ENCODE measurements around the gene HECW1.
A peak's percentile ranks its signal among the peaks of the same experiment; 100 is the strongest.

The HECW1 gene

DNA sequence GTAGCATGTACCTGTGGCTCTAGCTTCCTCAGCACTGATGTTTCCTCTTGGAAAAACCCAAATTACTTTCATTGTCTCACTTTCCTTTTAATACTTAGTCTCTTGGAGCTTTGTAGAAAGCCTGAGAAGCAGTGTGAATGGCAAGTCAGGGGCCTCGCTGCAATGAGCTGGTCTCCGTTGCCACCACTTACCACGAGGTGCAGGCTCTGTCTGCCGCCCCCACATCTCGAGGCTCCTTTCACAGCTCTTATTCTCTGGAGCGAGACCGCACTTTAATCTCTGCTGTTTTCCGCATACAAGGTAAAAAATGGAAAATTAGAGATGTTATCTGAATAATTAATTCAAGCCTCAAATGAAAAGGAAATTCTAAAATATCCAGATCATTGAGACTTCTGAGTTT, 186.2 kb downstream of the HECW1 start:
- ChIA-PET POLR2A (no interaction called here), CTCF (interaction anchor here (1.1 to 1.3 kb wide), 2 partner anchors 9 to 402 kb away, joined by 3 read pairs; no protein-coding TSS in a partner anchor)
- no peak overlapping the region for H3K27ac ChIP-seq (ENCODE audit: insufficient read depth in 1 of 2, low read depth in 1 of 2, low read length in 2 of 2, poor library complexity in 1 of 2, severe bottlenecking in 2 of 2)
- H3K27me3 ChIP-seq (replicated peaks in 2 of 5; ENCODE audit: control insufficient read depth in 4 of 5, insufficient read depth in 5 of 5, low read length in 4 of 5): peaks cover 0 to 19% (median 9%) of the 10 kb centered on the region in 5 experiments
- H3K4me3 ChIP-seq (ENCODE audit: control insufficient read depth in 1 of 7, extremely low read depth in 1 of 7, insufficient read depth in 4 of 7, low read depth in 2 of 7, low read length in 6 of 7): no peak overlapping the region
- no CpG with 5 or more reads among the region's 8 CpGs for WGBS (ENCODE audit: insufficient coverage)
- DNase-seq: no peak
- H3K36me3 ChIP-seq (ENCODE audit: control insufficient read depth in 4 of 4, insufficient read depth in 4 of 4, low read length in 3 of 4): no peaks in the 10 kb centered on the region
- no peaks in the 10 kb centered on the region for H3K9me3 ChIP-seq (ENCODE audit: control extremely low read depth in 1 of 5, control insufficient read depth in 4 of 5, insufficient read depth in 2 of 5, low read depth in 1 of 5, low read length in 4 of 5)
- H3K4me1 ChIP-seq (ENCODE audit: control extremely low read depth in 1 of 4, control insufficient read depth in 4 of 4, insufficient read depth in 4 of 4, low read length in 3 of 4): peaks cover 0 to 18% (median under 1%) of the 10 kb centered on the region in 4 experiments

DNA sequence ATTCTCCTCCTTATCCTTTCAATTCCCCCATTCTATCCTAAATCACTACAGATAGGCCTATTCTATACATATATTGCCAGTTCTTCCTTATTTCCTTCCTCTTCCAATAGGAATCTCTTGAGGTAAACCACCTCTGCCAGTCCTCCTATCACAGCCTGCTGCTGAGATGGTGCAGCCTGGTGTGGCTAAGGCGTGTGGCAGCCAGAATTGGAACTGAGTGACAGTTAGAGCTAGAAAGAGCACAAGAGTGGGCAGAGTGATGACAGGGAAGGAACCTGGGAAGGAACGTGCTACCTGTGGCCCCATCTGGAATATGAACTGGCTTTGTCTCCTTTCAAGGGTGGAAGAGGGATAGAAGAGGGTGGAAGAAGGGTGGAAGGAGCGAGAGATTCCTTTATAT, 187.7 kb downstream of the HECW1 start:
- Histone ChIP-seq H3K27me3 (replicated peaks in 2 of 5; ENCODE audit: control insufficient read depth in 4 of 5, insufficient read depth in 5 of 5, low read length in 4 of 5) (peaks cover 0 to 16% (median 3%) of the 10 kb centered on the region in 5 experiments), H3K4me3 (ENCODE audit: control insufficient read depth in 1 of 7, extremely low read depth in 1 of 7, insufficient read depth in 4 of 7, low read depth in 2 of 7, low read length in 6 of 7) (no peak overlapping the region), H3K27ac (ENCODE audit: insufficient read depth in 1 of 2, low read depth in 1 of 2, low read length in 2 of 2, poor library complexity in 1 of 2, severe bottlenecking in 2 of 2) (no peak overlapping the region), H3K4me1 (ENCODE audit: control extremely low read depth in 1 of 4, control insufficient read depth in 4 of 4, insufficient read depth in 4 of 4, low read length in 3 of 4) (peaks cover 0 to 21% (median 1%) of the 10 kb centered on the region in 4 experiments), H3K36me3 (ENCODE audit: control insufficient read depth in 4 of 4, insufficient read depth in 4 of 4, low read length in 3 of 4) (no peaks in the 10 kb centered on the region), H3K9me3 (ENCODE audit: control extremely low read depth in 1 of 5, control insufficient read depth in 4 of 5, insufficient read depth in 2 of 5, low read depth in 1 of 5, low read length in 4 of 5) (no peaks in the 10 kb centered on the region)
- CTCF ChIA-PET: interaction anchor here (1.3 kb wide), 1 partner anchor 400 kb away, joined by 3 read pairs; no protein-coding TSS in a partner anchor
- POLR2A ChIA-PET: no interaction called here
- WGBS (ENCODE audit: insufficient coverage): 96% methylated on average over 2 of the region's 3 CpGs
- no peak for DNase-seq

DNA sequence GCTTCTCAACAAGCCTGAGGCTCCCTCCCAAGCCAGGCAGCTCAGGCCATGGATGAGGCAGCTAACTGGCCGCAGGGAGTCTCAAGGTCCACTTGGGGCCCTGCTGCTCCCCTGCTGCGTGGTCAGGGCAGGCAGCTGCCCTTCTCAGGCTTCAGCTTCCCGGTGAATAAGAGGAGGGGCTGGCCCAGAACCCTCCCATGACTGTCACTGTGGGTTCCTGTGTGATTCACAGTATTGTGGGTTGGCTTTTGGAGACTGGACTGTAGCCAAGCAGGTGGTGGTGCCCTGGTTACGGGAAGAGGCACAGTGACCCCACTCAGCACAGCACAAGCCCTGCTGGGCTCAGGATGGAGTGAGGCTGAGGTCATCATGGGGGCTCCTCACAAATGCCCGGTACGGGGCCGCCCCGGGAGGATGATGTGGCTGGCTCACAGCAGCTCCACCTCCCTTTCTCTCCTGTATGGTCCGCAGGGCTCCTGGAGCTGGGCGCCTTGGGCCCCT, 189.8 kb downstream of the HECW1 start:
- Histone ChIP-seq H3K27ac (ENCODE audit: insufficient read depth in 1 of 2, low read depth in 1 of 2, low read length in 2 of 2, poor library complexity in 1 of 2, severe bottlenecking in 2 of 2) (no peak overlapping the region), H3K36me3 (ENCODE audit: control insufficient read depth in 4 of 4, insufficient read depth in 4 of 4, low read length in 3 of 4) (no peaks in the 10 kb centered on the region), H3K4me1 (ENCODE audit: control extremely low read depth in 1 of 4, control insufficient read depth in 4 of 4, insufficient read depth in 4 of 4, low read length in 3 of 4) (peaks cover 0 to 21% (median 1%) of the 10 kb centered on the region in 4 experiments), H3K4me3 (ENCODE audit: control insufficient read depth in 1 of 7, extremely low read depth in 1 of 7, insufficient read depth in 4 of 7, low read depth in 2 of 7, low read length in 6 of 7) (no peak overlapping the region), H3K27me3 (replicated peaks in 2 of 5; ENCODE audit: control insufficient read depth in 4 of 5, insufficient read depth in 5 of 5, low read length in 4 of 5) (peaks cover 0 to 13% (median 3%) of the 10 kb centered on the region in 5 experiments), H3K9me3 (ENCODE audit: control extremely low read depth in 1 of 5, control insufficient read depth in 4 of 5, insufficient read depth in 2 of 5, low read depth in 1 of 5, low read length in 4 of 5) (no peaks in the 10 kb centered on the region)
- ChIA-PET CTCF (no interaction called here), POLR2A (no interaction called here)
- 44% methylated on average over 5 of the region's 10 CpGs for WGBS (ENCODE audit: insufficient coverage)
- peak; percentile 38 to 80 (median 79) for DNase-seq

DNA sequence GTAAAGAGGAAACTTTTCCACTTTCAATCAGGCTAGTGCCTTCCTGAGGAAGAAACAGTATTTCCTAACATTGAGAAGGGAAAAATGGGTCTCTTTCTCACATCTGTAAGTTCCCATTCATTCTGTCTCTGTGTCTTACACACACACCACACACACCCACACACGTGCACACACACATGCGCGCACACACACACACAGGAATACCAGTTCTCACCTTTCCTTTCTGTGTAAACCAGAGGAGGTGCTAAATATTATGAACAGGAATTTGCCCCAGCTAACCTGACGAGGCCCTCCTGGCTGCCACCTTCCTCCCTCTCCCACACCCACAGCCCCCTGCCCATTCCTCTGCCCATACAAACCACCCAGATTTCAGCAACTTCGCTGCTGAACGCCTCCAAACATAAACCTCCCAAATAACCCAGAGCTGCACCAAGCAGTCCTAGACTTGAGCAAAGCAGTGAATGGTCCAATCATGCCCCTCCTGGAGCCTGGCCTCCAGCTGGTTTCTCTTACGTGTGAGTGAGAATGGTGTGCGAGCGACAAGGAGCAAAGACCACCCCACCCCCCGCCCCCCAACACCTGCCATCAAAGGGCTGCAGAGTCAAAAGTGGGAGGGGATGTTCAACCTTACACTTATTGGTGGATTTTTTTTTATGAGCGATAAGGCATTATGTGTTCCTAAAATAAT, 190.5 kb downstream of the HECW1 start:
- H3K36me3 ChIP-seq (ENCODE audit: control insufficient read depth in 4 of 4, insufficient read depth in 4 of 4, low read length in 3 of 4): no peaks in the 10 kb centered on the region
- POLR2A ChIA-PET: no interaction called here
- 81% methylated on average over 6 of the region's 11 CpGs for WGBS (ENCODE audit: insufficient coverage)
- H3K9me3 ChIP-seq (ENCODE audit: control extremely low read depth in 1 of 5, control insufficient read depth in 4 of 5, insufficient read depth in 2 of 5, low read depth in 1 of 5, low read length in 4 of 5): no peaks in the 10 kb centered on the region
- no peak overlapping the region for H3K4me3 ChIP-seq (ENCODE audit: control insufficient read depth in 1 of 7, extremely low read depth in 1 of 7, insufficient read depth in 4 of 7, low read depth in 2 of 7, low read length in 6 of 7)
- peaks cover 0 to 21% (median 1%) of the 10 kb centered on the region in 4 experiments for H3K4me1 ChIP-seq (ENCODE audit: control extremely low read depth in 1 of 4, control insufficient read depth in 4 of 4, insufficient read depth in 4 of 4, low read length in 3 of 4)
- peaks cover 0 to 10% (median 3%) of the 10 kb centered on the region in 5 experiments for H3K27me3 ChIP-seq (replicated peaks in 2 of 5; ENCODE audit: control insufficient read depth in 4 of 5, insufficient read depth in 5 of 5, low read length in 4 of 5)
- no peak overlapping the region for H3K27ac ChIP-seq (ENCODE audit: insufficient read depth in 1 of 2, low read depth in 1 of 2, low read length in 2 of 2, poor library complexity in 1 of 2, severe bottlenecking in 2 of 2)
- peak in 1 of 3 donors; percentile 7 for DNase-seq
- CTCF ChIA-PET: no interaction called here

DNA sequence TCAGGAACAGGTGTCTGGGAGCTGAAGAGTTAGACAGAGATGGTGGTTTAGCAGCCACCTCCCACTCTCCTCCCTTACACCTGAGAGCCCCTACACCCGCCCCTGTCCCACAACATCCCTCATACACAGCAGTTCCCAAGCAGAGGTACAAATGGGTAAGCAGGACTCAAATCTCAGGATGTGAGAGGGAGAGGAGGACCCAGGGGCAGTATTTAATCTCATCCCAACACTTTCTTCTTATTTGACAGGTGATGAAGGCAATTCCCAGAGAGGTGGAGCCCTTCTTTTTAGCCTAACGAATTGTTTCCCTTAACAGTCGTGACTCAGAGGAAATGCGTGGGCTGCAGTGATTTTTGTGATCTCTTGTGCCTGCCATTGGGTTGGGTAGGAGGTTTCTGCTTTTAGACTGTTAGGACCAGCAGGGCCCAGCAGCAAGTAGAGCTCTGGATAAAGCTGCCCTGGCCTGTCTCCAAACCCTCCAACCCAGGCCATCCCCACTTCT, 191.3 kb downstream of the HECW1 start:
- POLR2A ChIA-PET: no interaction called here
- DNase-seq: no peak
- Histone ChIP-seq H3K4me1 (ENCODE audit: control extremely low read depth in 1 of 4, control insufficient read depth in 4 of 4, insufficient read depth in 4 of 4, low read length in 3 of 4) (peaks cover 0 to 21% (median 1%) of the 10 kb centered on the region in 4 experiments), H3K27me3 (replicated peaks in 2 of 5; ENCODE audit: control insufficient read depth in 4 of 5, insufficient read depth in 5 of 5, low read length in 4 of 5) (peaks cover 0 to 6% (median 3%) of the 10 kb centered on the region in 5 experiments), H3K36me3 (ENCODE audit: control insufficient read depth in 4 of 4, insufficient read depth in 4 of 4, low read length in 3 of 4) (no peaks in the 10 kb centered on the region), H3K4me3 (ENCODE audit: control insufficient read depth in 1 of 7, extremely low read depth in 1 of 7, insufficient read depth in 4 of 7, low read depth in 2 of 7, low read length in 6 of 7) (no peak overlapping the region), H3K9me3 (ENCODE audit: control extremely low read depth in 1 of 5, control insufficient read depth in 4 of 5, insufficient read depth in 2 of 5, low read depth in 1 of 5, low read length in 4 of 5) (no peaks in the 10 kb centered on the region), H3K27ac (ENCODE audit: insufficient read depth in 1 of 2, low read depth in 1 of 2, low read length in 2 of 2, poor library complexity in 1 of 2, severe bottlenecking in 2 of 2) (no peak overlapping the region)
- CTCF ChIA-PET: interaction anchor here (1.2 kb wide), 1 partner anchor 10 kb away, joined by 3 read pairs; no protein-coding TSS in a partner anchor
- no CpG with 5 or more reads among the region's 4 CpGs for WGBS (ENCODE audit: insufficient coverage)

DNA sequence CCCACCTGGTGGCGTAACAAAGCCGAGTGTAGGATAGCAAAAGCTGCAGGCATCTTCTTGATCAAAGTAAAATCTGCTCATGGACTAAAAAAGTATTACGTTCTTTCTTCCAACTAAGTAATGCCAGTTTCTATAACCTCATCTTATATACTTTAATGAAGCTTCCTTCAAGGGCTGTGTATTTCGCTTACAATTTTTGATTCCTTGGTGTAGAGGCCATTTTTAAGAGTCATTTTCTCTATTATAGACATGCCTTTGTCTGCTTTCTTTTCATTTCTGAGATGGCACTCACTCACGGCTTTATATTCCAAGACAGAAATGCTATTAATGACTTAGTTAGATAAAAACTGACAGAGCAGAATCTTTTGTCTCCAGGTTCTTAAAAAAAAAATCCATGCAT, 194.0 kb downstream of the HECW1 start:
- Histone ChIP-seq H3K4me3 (ENCODE audit: control insufficient read depth in 1 of 7, extremely low read depth in 1 of 7, insufficient read depth in 4 of 7, low read depth in 2 of 7, low read length in 6 of 7) (no peak overlapping the region), H3K36me3 (ENCODE audit: control insufficient read depth in 4 of 4, insufficient read depth in 4 of 4, low read length in 3 of 4) (no peaks in the 10 kb centered on the region), H3K4me1 (ENCODE audit: control extremely low read depth in 1 of 4, control insufficient read depth in 4 of 4, insufficient read depth in 4 of 4, low read length in 3 of 4) (peaks cover 0 to 21% (median 1%) of the 10 kb centered on the region in 4 experiments), H3K27ac (ENCODE audit: insufficient read depth in 1 of 2, low read depth in 1 of 2, low read length in 2 of 2, poor library complexity in 1 of 2, severe bottlenecking in 2 of 2) (no peak overlapping the region), H3K27me3 (replicated peaks in 2 of 5; ENCODE audit: control insufficient read depth in 4 of 5, insufficient read depth in 5 of 5, low read length in 4 of 5) (peaks cover 0 to 2% (median 0%) of the 10 kb centered on the region in 5 experiments), H3K9me3 (ENCODE audit: control extremely low read depth in 1 of 5, control insufficient read depth in 4 of 5, insufficient read depth in 2 of 5, low read depth in 1 of 5, low read length in 4 of 5) (no peaks in the 10 kb centered on the region)
- 95% methylated on average over 2 of the region's 5 CpGs for WGBS (ENCODE audit: insufficient coverage)
- CTCF ChIA-PET: no interaction called here
- DNase-seq: no peak
- POLR2A ChIA-PET: no interaction called here

DNA sequence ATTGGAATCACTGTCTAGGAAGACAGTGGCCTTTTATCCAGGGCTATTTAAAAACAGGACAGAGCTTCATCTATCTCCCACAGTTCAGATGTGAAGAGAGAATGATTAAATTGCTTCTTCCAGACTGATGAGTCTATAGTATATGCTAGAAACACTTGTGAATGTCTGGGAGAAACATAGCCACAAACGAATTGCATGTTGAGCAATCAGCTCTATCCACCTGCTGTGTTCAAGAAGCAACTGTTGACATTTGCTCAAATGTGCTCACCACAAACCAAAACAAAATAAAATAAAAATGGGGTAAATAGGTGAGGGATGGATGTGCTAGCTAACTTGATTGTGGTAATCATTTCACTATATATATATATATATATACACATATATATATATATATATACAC, 195.1 kb downstream of the HECW1 start:
- Histone ChIP-seq H3K36me3 (ENCODE audit: control insufficient read depth in 4 of 4, insufficient read depth in 4 of 4, low read length in 3 of 4) (no peaks in the 10 kb centered on the region), H3K27me3 (replicated peaks in 2 of 5; ENCODE audit: control insufficient read depth in 4 of 5, insufficient read depth in 5 of 5, low read length in 4 of 5) (peaks cover 0 to 2% (median 0%) of the 10 kb centered on the region in 5 experiments), H3K4me1 (ENCODE audit: control extremely low read depth in 1 of 4, control insufficient read depth in 4 of 4, insufficient read depth in 4 of 4, low read length in 3 of 4) (peaks cover 0 to 13% (median 1%) of the 10 kb centered on the region in 4 experiments), H3K27ac (ENCODE audit: insufficient read depth in 1 of 2, low read depth in 1 of 2, low read length in 2 of 2, poor library complexity in 1 of 2, severe bottlenecking in 2 of 2) (no peak overlapping the region), H3K9me3 (ENCODE audit: control extremely low read depth in 1 of 5, control insufficient read depth in 4 of 5, insufficient read depth in 2 of 5, low read depth in 1 of 5, low read length in 4 of 5) (no peaks in the 10 kb centered on the region), H3K4me3 (ENCODE audit: control insufficient read depth in 1 of 7, extremely low read depth in 1 of 7, insufficient read depth in 4 of 7, low read depth in 2 of 7, low read length in 6 of 7) (no peak overlapping the region)
- DNase-seq: no peak
- ChIA-PET POLR2A (no interaction called here), CTCF (no interaction called here)
- WGBS (ENCODE audit: insufficient coverage): no CpG with 5 or more reads among the region's 1 CpG

Data from common myeloid progenitor, CD34-positive (primary cell).